Measurements from ENCODE around the gene DDX31.
"Not testable (repeated sequence)": the region's sequence is repeated elsewhere in the genome, so short reads cannot be mapped to it uniquely, and the experiment has no call there.

Gene DDX31

DNA sequence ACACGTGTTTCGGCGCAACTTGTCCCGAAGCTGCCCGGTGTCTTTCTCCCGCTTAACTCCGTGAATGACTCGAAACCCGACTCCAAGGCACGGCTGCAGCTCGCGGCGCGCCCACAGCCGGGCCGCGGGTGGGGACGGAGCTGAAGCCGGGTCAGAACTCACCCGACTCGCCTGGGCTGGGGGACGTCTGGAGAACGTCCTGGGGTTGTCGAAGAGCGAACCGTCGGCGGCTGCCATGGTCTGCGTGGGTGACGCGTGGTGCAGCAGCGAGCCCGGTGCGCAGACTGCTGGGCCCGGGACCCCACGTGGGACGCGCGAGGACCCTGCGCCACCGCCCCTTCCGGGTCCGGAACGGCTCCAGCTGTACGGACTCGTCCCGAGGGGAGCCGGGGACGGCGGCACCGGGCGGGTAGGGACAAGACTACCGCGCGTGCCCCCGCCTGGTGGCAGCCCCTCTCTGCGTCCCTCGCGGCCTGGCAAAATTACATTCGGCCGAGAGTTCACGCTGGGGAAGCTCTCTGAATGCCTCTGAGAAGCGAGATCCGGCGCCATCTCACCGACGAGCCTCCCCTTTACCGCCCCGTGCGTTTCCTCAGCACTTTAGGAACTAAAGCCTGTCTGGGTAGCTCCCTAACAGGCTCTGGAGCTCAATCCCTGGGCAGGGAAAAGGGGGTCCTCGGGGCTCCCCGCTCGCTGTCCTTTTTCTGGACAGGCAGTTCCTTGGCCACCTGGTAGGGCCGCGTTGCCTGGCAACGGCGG, at the start of gene DDX31:
Gene DDX31 (minus strand): TSS at position 286 of the 759 bp plus-strand sequence. CDS start 49 bp downstream, at position 237.
- DNase-seq = peak; percentile 75

GRCh38 chr9:132718381-132718928, 48.7 kb upstream of the DDX31 start:
- not testable (repeated sequence) for DNase-seq

GRCh38 chr9:132717326-132717945, 47.7 kb upstream of the DDX31 start:
- DNase-seq = no peak

- DNase-seq = no peak
These were observed 46.2 kb upstream of the DDX31 start for GRCh38 chr9:132716007-132716406.

DNA sequence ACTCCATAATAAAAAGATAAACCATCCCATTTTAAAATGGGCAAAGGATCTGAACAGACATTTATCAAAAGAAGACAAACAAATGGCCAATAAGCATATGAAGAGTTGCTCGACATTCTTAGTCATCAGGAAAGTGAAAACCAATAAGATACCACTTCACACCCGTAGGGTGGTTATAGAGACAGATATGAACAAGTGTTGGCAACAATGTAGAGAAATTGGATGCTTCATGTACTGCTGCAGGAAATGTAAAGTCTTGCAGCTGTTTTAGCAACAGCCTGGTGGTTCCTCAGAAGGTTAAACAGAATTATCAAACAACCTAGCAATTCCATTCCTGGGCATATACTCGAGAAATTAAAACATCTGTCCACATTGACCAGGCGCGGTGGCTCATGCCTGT, 43.0 kb upstream of the DDX31 start:
- no peak for DNase-seq

DNA sequence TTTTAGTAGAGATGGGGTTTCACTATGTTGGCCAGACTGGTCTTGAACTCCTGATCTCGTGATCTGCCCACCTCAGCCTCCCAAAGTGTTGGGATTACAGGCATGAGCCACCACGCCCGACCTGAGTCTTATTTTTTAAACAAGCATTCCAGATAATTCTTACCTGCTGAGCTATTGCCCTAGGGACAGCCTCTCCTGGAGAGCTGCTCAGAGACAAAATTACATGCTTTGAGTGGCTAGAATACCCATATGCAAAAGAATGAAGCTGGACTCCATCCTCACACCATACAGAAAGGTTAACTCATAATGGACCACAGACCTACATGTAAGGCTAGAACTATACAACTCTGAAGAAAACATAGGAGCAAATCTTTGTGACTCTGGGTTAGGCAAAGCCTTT, 42.1 kb upstream of the DDX31 start:
- DNase-seq = no peak

DNA sequence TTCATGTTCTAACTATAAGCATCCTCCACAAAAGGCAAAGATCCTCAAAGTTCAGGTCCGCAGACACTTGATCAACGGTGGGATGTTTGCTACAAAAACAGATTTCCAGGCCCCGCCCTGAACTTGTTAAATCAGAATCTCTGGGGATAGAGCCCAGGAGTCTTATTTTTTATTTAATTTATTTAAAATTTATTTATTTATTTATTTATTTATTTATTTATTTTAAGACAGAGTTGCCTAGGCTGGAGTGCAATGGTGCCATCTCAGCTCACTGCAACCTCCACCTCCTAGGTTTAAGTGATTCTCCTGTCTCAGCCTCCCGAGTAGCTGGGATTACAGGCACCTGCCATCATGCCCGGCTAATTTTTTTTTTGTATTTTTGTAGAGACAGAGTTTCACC, 41.4 kb upstream of the DDX31 start:
- not testable (repeated sequence) for DNase-seq

GRCh38 chr9:132710333-132710732, 40.5 kb upstream of the DDX31 start:
- no peak for DNase-seq

GRCh38 chr9:132708769-132709430, 39.1 kb upstream of the DDX31 start:
- no peak for DNase-seq

GRCh38 chr9:132708239-132708638, 38.5 kb upstream of the DDX31 start:
- DNase-seq = no peak

DNA sequence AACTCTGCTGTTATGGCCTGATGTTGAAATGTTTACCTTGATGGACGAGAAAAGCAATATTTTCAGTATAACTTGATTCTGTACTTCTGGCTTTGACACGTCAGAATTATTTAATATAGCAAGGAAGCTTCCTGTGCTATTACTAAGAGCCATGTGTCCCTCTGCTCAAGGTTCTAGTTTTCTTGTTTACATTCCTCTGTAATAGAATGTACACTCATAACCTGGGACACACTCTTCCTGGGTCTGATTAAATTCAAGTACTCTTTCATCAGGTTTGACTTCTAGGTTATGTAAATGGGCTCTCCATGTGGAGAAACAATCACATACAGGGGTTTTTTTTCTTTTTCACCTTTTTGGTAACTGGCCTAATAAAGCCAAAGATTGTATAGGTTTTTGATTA, 33.6 kb upstream of the DDX31 start:
- peak; percentile 79 for DNase-seq

DNA sequence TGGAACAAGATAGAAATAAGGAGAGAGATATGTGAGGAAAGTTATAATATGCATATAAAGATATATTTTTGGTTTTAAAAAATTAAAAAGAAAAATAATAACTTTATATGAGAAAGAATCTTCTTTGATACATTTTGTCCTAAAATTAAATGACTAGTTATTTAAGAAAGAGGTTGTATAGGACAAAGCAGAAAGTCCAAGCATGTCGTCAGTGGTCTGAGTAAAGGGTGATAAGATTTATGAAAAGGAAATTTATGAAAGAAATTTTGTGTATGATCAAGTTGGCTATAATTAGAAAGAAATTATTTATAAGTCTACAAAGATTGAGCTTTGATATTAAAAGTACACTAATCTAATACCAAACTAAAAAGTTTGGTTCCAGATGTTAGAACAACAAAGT, 32.5 kb upstream of the DDX31 start:
- no peak for DNase-seq

DNA sequence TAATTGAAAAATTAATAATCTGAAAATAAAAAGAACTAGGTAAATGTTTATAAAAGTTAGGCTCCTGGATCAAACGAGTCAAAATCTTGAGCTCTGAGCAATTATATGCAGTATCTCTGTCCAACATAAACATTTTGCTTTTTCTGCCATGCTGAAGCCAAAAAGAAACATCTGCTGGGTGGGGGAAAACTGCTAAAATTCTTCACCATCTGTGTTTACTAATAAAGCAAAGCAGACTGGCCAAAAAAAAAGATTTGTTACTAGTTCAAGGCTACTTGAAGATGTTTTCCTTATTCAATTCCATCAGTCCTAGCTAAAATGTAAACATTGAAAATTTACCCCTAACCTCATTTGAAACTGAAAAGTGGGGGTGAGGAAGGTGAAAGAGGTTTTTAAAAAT, 30.2 kb upstream of the DDX31 start:
- no peak for DNase-seq

- DNase-seq = no peak
These were observed 29.2 kb upstream of the DDX31 start for GRCh38 chr9:132698989-132699388.

GRCh38 chr9:132697230-132697629, 27.4 kb upstream of the DDX31 start:
- no peak for DNase-seq

DNA sequence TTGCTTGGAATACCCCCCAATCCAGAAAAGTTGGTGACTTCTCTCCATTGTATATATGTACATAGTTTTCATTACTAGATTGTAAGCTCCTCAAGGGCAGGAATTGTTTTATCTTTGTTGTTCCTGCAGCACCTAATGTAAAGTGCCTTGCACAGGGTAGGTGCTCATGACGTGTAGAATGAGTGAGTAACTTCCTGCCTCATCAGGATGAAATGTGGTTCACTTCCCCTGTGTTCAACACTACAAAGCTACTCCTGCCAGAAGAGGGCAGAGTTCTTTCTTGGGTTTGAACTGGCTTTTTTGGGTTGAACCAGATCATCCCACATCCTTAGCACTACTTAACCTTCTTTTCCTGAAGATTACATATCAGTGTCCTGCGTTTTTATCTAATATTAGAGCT, 24.4 kb upstream of the DDX31 start:
- peak; percentile 39 for DNase-seq

DNA sequence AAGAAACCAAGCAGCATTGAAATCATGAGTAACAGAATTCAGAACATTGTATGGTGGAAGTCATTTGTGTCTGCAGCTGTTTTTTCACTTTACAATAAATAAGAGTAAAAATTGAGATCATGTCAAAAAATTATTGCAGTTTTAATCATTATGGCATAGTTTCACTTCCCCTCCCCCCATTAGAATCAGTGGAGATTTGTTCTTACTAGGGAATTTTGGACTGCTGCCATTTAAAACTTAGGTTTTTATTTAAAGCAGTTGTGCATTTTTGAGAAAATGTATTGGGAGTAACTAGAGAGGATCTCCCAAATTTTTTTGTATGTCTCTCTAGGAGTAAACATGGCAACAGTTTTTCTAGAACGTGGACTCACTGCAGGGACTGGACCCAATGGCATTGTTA, 20.9 kb upstream of the DDX31 start:
- no peak for DNase-seq

- DNase-seq = no peak
These were observed 14.1 kb upstream of the DDX31 start for GRCh38 chr9:132683873-132684272.

- no peak for DNase-seq
These were observed 11.8 kb upstream of the DDX31 start for GRCh38 chr9:132681561-132681960.

- no peak for DNase-seq
These were observed 10.3 kb upstream of the DDX31 start for GRCh38 chr9:132679946-132680625.

DNA sequence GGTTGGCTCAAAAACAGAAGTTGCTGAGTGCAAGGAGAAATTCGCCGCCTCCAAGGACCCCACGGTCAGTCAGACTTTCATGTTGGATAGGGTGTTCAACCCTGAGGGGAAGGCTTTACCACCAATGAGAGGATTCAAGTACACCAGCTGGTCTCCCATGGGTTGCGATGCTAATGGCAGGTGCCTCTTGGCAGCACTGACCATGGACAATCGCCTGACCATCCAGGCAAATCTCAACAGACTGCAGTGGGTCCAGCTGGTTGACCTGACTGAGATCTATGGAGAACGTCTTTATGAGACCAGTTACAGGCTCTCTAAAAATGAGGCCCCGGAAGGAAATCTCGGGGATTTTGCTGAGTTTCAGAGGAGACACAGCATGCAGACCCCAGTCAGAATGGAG, 8.2 kb upstream of the DDX31 start:
- DNase-seq = no peak

- DNase-seq = no peak
These were observed 4.7 kb upstream of the DDX31 start for GRCh38 chr9:132674485-132674884.

- peak; percentile 69 for DNase-seq
These were observed 3.6 kb upstream of the DDX31 start for GRCh38 chr9:132673355-132673754.

- DNase-seq = no peak
These were observed 2.6 kb upstream of the DDX31 start for GRCh38 chr9:132672413-132672690.

Measured in HCEC 1CT (cell line).